Measurements from ENCODE around the gene PUS10.

- TF ChIP-seq EZH2 (IDR thresholded peaks at IDR 0.05; ENCODE audit: low read length) (no peak), CTCF (optimal IDR thresholded peaks at IDR 0.05 in 1 of 3, IDR thresholded peaks at IDR 0.05 in 1 of 3, conservative IDR thresholded peaks at IDR 0.05 in 1 of 3; ENCODE audit: extremely low read depth in 1 of 3, insufficient read depth in 2 of 3, low read length in 3 of 3) (no peak)
Measured at GRCh38 chr2:60976875-60977561, 41.0 kb downstream of the PUS10 start.

All from keratinocyte (primary cell).